Hepatocyte (in vitro differentiated cells): ENCODE results near the gene SLC29A2. TPM values are rescaled to one million over a fixed set of nuclear protein-coding genes. Genes with fewer than 3 reads are reported as not detected.

Experiments used
- DNase-seq: peaks from one replicate; pipeline ENCODE4 v3.0.0-alpha.2; 2016; ENCODE audit warnings: low spot score
- H2AFZ ChIP-seq: fragments of 200-600 bp; sonication (generic); 2 replicates; pipeline ENCODE4 v1.6.0; 2016; ENCODE audit warnings: antibody characterized with exemption, mild to moderate bottlenecking
- H3K27ac ChIP-seq: fragments of 200-600 bp; sonication (generic); 2 replicates; pipeline ENCODE4 v1.5.1; 2016; ENCODE audit warnings: mild to moderate bottlenecking
- H3K27me3 ChIP-seq: fragments of 200-600 bp; sonication (generic); 2 replicates; pipeline ENCODE4 v1.6.1; 2016
- H3K36me3 ChIP-seq: fragments of 200-600 bp; sonication (generic); replicated peaks from 2 replicates; pipeline ENCODE4 v1.5.1; 2016; ENCODE audit warnings: low read depth; ENCODE audit not compliant: insufficient read depth
- H3K4me1 ChIP-seq: fragments of 200-600 bp; sonication (generic); 2 replicates; pipeline ENCODE4 v1.5.1; 2016; ENCODE audit warnings: mild to moderate bottlenecking, moderate library complexity; ENCODE audit not compliant: insufficient read depth
- H3K4me2 ChIP-seq: fragments of 200-600 bp; sonication (generic); 2 replicates; pipeline ENCODE4 v1.6.0; 2016
- H3K4me3 ChIP-seq: fragments of 200-600 bp; sonication (generic); 2 replicates; pipeline ENCODE4 v1.5.1; 2016; ENCODE audit warnings: mild to moderate bottlenecking
- H3K79me2 ChIP-seq: fragments of 200-600 bp; sonication (generic); 2 replicates; pipeline ENCODE4 v1.6.0; 2017; ENCODE audit warnings: mild to moderate bottlenecking
- H3K9me2 ChIP-seq: fragments of 200-600 bp; sonication (generic); replicated peaks from 2 replicates; pipeline ENCODE4 v1.6.0; 2017; ENCODE audit warnings: mild to moderate bottlenecking; ENCODE audit not compliant: insufficient read depth
- H3K9me3 ChIP-seq: fragments of 200-600 bp; sonication (generic); 2 replicates; pipeline ENCODE4 v1.5.1; 2016; ENCODE audit warnings: low read depth, mild to moderate bottlenecking
- H4K20me1 ChIP-seq: fragments of 200-600 bp; sonication (generic); 2 replicates; pipeline ENCODE4 v1.6.0; 2016; ENCODE audit warnings: mild to moderate bottlenecking; ENCODE audit not compliant: insufficient read depth, poor library complexity, severe bottlenecking
- CTCF ChIP-seq: fragments of 200-600 bp; sonication (generic); IDR thresholded peaks from 2 replicates; pipeline ENCODE4 v1.5.1; 2016; ENCODE audit warnings: antibody characterized with exemption, mild to moderate bottlenecking; ENCODE audit not compliant: poor library complexity
- EZH2 ChIP-seq: fragments of 200-600 bp; sonication (generic); IDR thresholded peaks from 2 replicates; pipeline ENCODE4 v1.6.1; 2016; ENCODE audit warnings: antibody characterized with exemption, mild to moderate bottlenecking, borderline replicate concordance
- EZH2phosphoT487 ChIP-seq: fragments of 200-600 bp; sonication (generic); IDR thresholded peaks from one replicate; pipeline ENCODE4 v1.6.1; 2018; ENCODE audit warnings: antibody characterized with exemption, mild to moderate bottlenecking, low read depth, moderate library complexity; ENCODE audit not compliant: unreplicated experiment, severe bottlenecking
- WGBS: methylation state at CpG from one replicate; pipeline ENCODE4 v1.1.6; 2016; ENCODE audit warnings: low lambda C conversion rate; ENCODE audit errors: missing lambda C conversion rate; 5-methylcytosine and 5-hydroxymethylcytosine counted together
- polyA plus RNA-seq: library from polyadenylated mRNA; unstranded; fragments of >200 nt; fragmentation: Nextera tagmentation; extraction: Ambion mirVana; gene quantifications from 2 replicates; pipeline ENCODE4 v1.2.1, GENCODE V29; 2016
- small RNA-seq: library from RNA; depleted of rRNA; stranded (forward); fragments of <200 nt; gene quantifications from one replicate; pipeline ENCODE3, GENCODE V24; 2014
- total RNA-seq: library from RNA; depleted of rRNA; stranded (reverse); fragments of >200 nt; gene quantifications from 2 replicates; pipeline ENCODE4 v1.2.3, GENCODE V29; 2014

The SLC29A2 gene
- total and polyA plus RNA-seq, 2 experiments from 2014 or later = 11.3 to 20.2 TPM

GRCh38 chr11:66314186-66314501 is 57.4 kb downstream of the SLC29A2 start:
- WGBS = 87% methylated on average over 1 of the region's 1 CpG
- H4K20me1 ChIP-seq = no peaks in the 10 kb centered on the region
- peak overlapping the region; percentile 77 for H3K4me2 ChIP-seq
- H3K4me3 ChIP-seq = peak overlapping the region; percentile 27
- no peaks in the 10 kb centered on the region for H3K9me2 ChIP-seq
- H3K79me2 ChIP-seq = peaks cover 29% of the 10 kb centered on the region
- peak overlapping the region; percentile 97 for H3K27ac ChIP-seq
- no peak for TF ChIP-seq EZH2phosphoT487
- no peak for TF ChIP-seq CTCF
- TF ChIP-seq EZH2 = no peak
- peaks cover 21% of the 10 kb centered on the region for H3K4me1 ChIP-seq
- no peaks in the 10 kb centered on the region for H3K27me3 ChIP-seq
- no peak overlapping the region for H2AFZ ChIP-seq
- H3K9me3 ChIP-seq = no peaks in the 10 kb centered on the region
- no peaks in the 10 kb centered on the region for H3K36me3 ChIP-seq
- DNase-seq = no peak

GRCh38 chr11:66313321-66314185 is 58.0 kb downstream of the SLC29A2 start:
- DNase-seq = peak; percentile 86
- peaks cover 29% of the 10 kb centered on the region for H3K79me2 ChIP-seq

GRCh38 chr11:66312549-66313320 is 58.8 kb downstream of the SLC29A2 start:
- peak; percentile 100 for DNase-seq
- peak overlapping the region; percentile 59 for H3K4me3 ChIP-seq
- H4K20me1 ChIP-seq = no peaks in the 10 kb centered on the region
- H3K27me3 ChIP-seq = no peaks in the 10 kb centered on the region
- no peaks in the 10 kb centered on the region for H3K36me3 ChIP-seq
- peaks cover 7% of the 10 kb centered on the region for H3K4me1 ChIP-seq
- H2AFZ ChIP-seq = peak overlapping the region; percentile 70
- no peak for TF ChIP-seq EZH2phosphoT487
- no peak for TF ChIP-seq CTCF
- no peak for TF ChIP-seq EZH2
- 2% methylated on average over 30 of the region's 52 CpGs for whole genome bisulfite sequencing
- no peaks in the 10 kb centered on the region for H3K9me3 ChIP-seq
- H3K79me2 ChIP-seq = peaks cover 29% of the 10 kb centered on the region
- H3K27ac ChIP-seq = peak overlapping the region; percentile 97
- peak overlapping the region; percentile 86 for H3K4me2 ChIP-seq
- no peaks in the 10 kb centered on the region for H3K9me2 ChIP-seq

More at GRCh38 chr11:66313321-66314185, 58.0 kb downstream of the SLC29A2 start:
- H3K4me2 ChIP-seq = peak overlapping the region; percentile 77
- H3K9me3 ChIP-seq = no peaks in the 10 kb centered on the region
- H3K27ac ChIP-seq = peak overlapping the region; percentile 97
- H3K4me3 ChIP-seq = peak overlapping the region; percentile 27
- TF ChIP-seq CTCF (peak; percentile 52), EZH2phosphoT487 (no peak), EZH2 (no peak)
- 22% methylated on average over 23 of the region's 38 CpGs for WGBS
- no peaks in the 10 kb centered on the region for H3K36me3 ChIP-seq
- H3K4me1 ChIP-seq = peaks cover 15% of the 10 kb centered on the region
- no peaks in the 10 kb centered on the region for H3K27me3 ChIP-seq
- no peak overlapping the region for H2AFZ ChIP-seq
- H4K20me1 ChIP-seq = no peaks in the 10 kb centered on the region
- H3K9me2 ChIP-seq = no peaks in the 10 kb centered on the region

Small RNA genes within 50 kb of the gene (small RNA-seq; reads per million reads assigned to genes)
- gene RF00017 (not detected), gene RNU1-84P (not detected)

Other genes with a start within 250 kb of the SLC29A2 start
- gene KLC2, start 114.1 kb downstream of the SLC29A2 start, total RNA-seq = 13.4 and 19.2 TPM in 2 replicates
- 28.8 and 35.3 TPM in 2 replicates for gene KLC2, start 114.1 kb downstream of the SLC29A2 start, polyA plus RNA-seq
- 87.9 and 88.4 TPM in 2 replicates for gene RAB1B, start 103.1 kb downstream of the SLC29A2 start, total RNA-seq
- 17.5 and 19.9 TPM in 2 replicates for gene RAB1B, start 103.1 kb downstream of the SLC29A2 start, polyA plus RNA-seq
- 0.36 and 1.7 TPM in 2 replicates for gene CNIH2, start 93.6 kb downstream of the SLC29A2 start, total RNA-seq
- gene CNIH2, start 93.6 kb downstream of the SLC29A2 start, polyA plus RNA-seq = 6.2 and 7.3 TPM in 2 replicates
- gene YIF1A, start 82.6 kb downstream of the SLC29A2 start, total RNA-seq = 111 and 132 TPM in 2 replicates
- 265 and 267 TPM in 2 replicates for gene YIF1A, start 82.6 kb downstream of the SLC29A2 start, polyA plus RNA-seq
- 20.6 and 21.4 TPM in 2 replicates for gene TMEM151A, start 79.9 kb downstream of the SLC29A2 start, total RNA-seq
- gene TMEM151A, start 79.9 kb downstream of the SLC29A2 start, polyA plus RNA-seq = 36.4 and 48.6 TPM in 2 replicates
- gene CD248, start 54.7 kb downstream of the SLC29A2 start, total RNA-seq = 19.9 and 24.6 TPM in 2 replicates
- gene CD248, start 54.7 kb downstream of the SLC29A2 start, polyA plus RNA-seq = 210 and 250 TPM in 2 replicates
- 4.3 and 6.2 TPM in 2 replicates for gene RIN1, start 35.3 kb downstream of the SLC29A2 start, total RNA-seq
- gene RIN1, start 35.3 kb downstream of the SLC29A2 start, polyA plus RNA-seq = 9.5 and 12.8 TPM in 2 replicates
- 34.5 and 39.7 TPM in 2 replicates for gene BRMS1, start 26.7 kb downstream of the SLC29A2 start, total RNA-seq
- 48.6 and 54.0 TPM in 2 replicates for gene BRMS1, start 26.7 kb downstream of the SLC29A2 start, polyA plus RNA-seq
- 41.5 and 41.9 TPM in 2 replicates for gene B4GAT1, start 24.1 kb downstream of the SLC29A2 start, total RNA-seq
- gene B4GAT1, start 24.1 kb downstream of the SLC29A2 start, polyA plus RNA-seq = 37.4 and 40.8 TPM in 2 replicates
- gene NPAS4, start 49.3 kb upstream of the SLC29A2 start, total RNA-seq = 0.60 TPM in 1 of 2 replicates, not detected in the other
- 0.31 TPM in 1 of 2 replicates, not detected in the other for gene NPAS4, start 49.3 kb upstream of the SLC29A2 start, polyA plus RNA-seq
- 45.6 and 60.6 TPM in 2 replicates for gene MRPL11, start 67.1 kb upstream of the SLC29A2 start, total RNA-seq
- 57.1 and 59.8 TPM in 2 replicates for gene MRPL11, start 67.1 kb upstream of the SLC29A2 start, polyA plus RNA-seq
- 5.5 and 6.7 TPM in 2 replicates for gene PELI3, start 95.1 kb upstream of the SLC29A2 start, total RNA-seq
- gene PELI3, start 95.1 kb upstream of the SLC29A2 start, polyA plus RNA-seq = 5.5 and 10.9 TPM in 2 replicates
- gene DPP3, start 108.7 kb upstream of the SLC29A2 start, total RNA-seq = 46.0 and 56.0 TPM in 2 replicates
- 54.8 and 57.3 TPM in 2 replicates for gene DPP3, start 108.7 kb upstream of the SLC29A2 start, polyA plus RNA-seq
- gene BBS1, start 138.9 kb upstream of the SLC29A2 start, total RNA-seq = 25.1 and 33.4 TPM in 2 replicates
- 27.7 and 33.9 TPM in 2 replicates for gene BBS1, start 138.9 kb upstream of the SLC29A2 start, polyA plus RNA-seq
- gene ZDHHC24, start 174.3 kb upstream of the SLC29A2 start, total RNA-seq = 10.3 and 11.5 TPM in 2 replicates
- gene ZDHHC24, start 174.3 kb upstream of the SLC29A2 start, polyA plus RNA-seq = 16.9 and 18.3 TPM in 2 replicates
- not detected in 2 replicates for gene ACTN3, start 175.1 kb upstream of the SLC29A2 start, total RNA-seq
- 0.09 and 0.58 TPM in 2 replicates for gene ACTN3, start 175.1 kb upstream of the SLC29A2 start, polyA plus RNA-seq
- 0.60 and 0.64 TPM in 2 replicates for gene CTSF, start 196.8 kb upstream of the SLC29A2 start, total RNA-seq
- 1.1 and 1.5 TPM in 2 replicates for gene CTSF, start 196.8 kb upstream of the SLC29A2 start, polyA plus RNA-seq
- 0.36 and 0.53 TPM in 2 replicates for gene CCDC87, start 221.3 kb upstream of the SLC29A2 start, total RNA-seq
- 0.22 TPM in 1 of 2 replicates, not detected in the other for gene CCDC87, start 221.3 kb upstream of the SLC29A2 start, polyA plus RNA-seq
- gene CCS, start 221.4 kb upstream of the SLC29A2 start, total RNA-seq = 32.2 and 41.5 TPM in 2 replicates
- 97.8 and 127 TPM in 2 replicates for gene CCS, start 221.4 kb upstream of the SLC29A2 start, polyA plus RNA-seq
- 29.5 and 31.1 TPM in 2 replicates for gene RBM14, start 244.9 kb upstream of the SLC29A2 start, total RNA-seq
- 66.3 and 70.7 TPM in 2 replicates for gene RBM14, start 244.9 kb upstream of the SLC29A2 start, polyA plus RNA-seq